Epidermal melanocyte (primary cell): ENCODE results near the gene DSCAM.

ENCODE experiments used
- DNase-seq: peaks from one replicate; pipeline ENCODE4 v3.0.0; 2011; ENCODE audit warnings: low spot score; ENCODE audit not compliant: insufficient read length

DSCAM gene

DNA sequence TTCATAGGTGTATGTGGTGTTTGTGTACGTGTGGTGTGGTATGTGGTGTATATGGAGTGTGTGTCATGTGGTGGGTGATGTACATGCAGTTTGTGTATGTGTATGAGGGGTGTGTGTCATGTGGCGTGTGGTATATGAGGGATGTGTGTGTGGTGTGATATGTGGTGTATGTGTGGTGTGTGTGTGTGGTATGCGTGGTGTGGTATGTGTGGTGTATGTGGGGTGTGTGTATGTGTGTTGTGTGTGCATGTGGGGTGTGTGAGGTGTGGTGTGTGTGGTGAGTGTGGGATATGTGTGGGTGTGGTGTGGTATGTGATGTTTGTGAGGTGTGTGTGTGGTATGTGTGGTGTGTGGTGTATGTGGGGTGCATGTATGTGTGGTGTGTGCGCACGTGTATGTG, 707.3 kb downstream of the DSCAM start:
- DNase-seq = no peak

DNA sequence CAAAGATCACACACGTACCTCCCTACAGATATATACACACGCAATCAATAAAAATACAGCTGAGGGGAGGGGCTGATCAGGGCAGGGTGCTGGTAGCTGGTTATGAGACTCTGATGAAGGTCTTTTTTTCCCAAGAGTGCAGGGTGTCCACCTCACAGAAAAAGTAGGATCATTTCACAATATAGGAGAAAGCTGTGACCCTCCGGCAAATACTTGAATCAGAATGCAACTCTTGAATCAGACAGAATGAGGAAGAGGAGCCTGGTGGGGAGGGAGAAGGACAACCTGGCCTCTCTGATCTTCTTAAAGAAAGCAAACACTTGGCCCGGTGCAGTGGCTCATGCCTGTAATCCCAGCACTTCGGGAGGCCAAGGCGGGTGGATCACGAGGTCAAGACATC, 710.4 kb downstream of the DSCAM start:
- DNase-seq = no peak

DNA sequence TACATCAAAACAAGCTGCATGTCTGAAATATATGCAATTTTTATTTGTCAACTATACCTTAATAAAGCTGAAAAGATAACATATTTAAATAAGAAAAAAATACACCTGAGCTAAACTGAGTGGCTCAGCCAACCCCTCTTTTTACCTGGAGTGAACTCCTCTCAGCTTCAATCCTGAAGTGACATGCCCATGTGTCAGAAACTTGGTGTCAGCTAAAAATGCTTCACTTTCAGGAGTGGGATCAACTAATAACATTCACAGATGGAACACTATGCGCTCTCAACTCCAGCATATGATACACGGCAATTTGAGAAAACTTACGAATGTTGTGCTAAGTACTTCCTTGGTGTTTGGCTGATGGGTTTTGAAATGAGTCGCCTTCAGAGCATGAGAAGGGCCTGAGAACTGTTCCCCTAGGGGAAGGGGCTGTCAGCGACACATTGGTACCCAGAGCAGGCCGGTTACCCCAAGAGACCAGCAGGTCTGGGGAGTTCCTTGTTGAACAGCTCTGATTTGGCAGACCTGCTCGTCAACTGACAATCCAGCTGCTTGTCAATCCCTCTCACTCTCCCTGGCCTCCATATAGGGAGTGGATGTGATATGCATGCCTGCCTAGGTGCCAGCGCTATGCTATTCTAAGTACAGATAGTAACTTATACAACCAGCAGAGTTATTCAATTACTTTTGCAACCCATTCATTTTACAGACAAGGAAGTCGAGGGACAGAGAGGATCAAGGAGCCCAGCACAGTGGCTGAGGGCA, 712.0 kb downstream of the DSCAM start:
- DNase-seq = no peak

DNA sequence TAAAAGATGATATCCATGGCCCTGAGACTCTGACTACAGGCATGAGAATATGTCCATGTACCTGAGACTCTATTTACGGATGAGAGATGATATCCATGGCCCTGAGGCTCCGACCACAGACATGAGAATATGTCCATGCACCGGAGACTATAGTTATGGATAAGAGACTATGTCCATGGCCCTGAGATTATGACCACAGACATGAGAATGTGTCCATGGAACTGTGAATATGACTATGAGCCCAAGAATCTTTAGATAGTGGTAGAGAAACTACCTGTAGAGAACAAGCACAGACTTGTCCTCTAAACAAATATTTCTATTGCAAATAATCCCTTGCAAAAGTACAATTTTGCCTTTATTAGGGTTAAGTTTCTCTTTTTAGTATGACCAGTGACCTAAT, 716.5 kb downstream of the DSCAM start:
- no peak for DNase-seq

DNA sequence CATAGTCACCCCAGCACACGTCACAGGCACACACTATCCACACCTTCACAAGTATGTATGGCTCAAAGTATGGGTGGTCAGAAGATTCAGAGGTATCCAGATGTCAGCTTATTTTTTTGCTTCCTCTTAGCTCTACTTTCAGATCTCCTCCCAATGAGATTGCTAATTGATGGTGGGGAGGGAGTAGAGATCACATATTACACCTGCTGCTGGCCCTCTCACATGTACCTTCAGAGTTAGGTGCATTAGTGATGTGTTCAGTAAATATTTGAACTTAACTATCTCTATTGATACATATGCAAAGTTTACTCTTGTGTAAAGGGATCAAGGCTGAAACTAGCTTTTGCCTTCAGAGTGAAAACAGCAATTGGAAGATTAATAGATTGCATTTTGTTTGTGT, 717.1 kb downstream of the DSCAM start:
- DNase-seq = no peak

DNA sequence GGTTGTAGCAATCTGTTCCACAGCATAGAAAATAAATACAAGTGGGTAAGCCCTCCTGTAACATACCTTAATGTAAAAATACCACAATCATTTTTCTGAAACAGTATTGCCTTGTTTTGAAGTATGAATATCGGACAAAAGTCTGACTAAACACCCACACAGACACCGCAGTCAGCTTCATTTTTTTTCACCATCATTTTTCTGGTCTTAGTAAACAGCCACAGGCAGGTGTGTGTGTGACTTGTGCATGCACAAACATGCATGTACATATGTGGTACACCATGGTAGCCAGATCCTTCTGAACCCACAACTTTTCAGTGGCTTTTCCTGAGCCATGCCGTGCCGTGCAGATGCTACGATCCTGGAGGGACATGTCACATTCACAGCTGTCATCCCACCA, 718.1 kb downstream of the DSCAM start:
- no peak for DNase-seq

DNA sequence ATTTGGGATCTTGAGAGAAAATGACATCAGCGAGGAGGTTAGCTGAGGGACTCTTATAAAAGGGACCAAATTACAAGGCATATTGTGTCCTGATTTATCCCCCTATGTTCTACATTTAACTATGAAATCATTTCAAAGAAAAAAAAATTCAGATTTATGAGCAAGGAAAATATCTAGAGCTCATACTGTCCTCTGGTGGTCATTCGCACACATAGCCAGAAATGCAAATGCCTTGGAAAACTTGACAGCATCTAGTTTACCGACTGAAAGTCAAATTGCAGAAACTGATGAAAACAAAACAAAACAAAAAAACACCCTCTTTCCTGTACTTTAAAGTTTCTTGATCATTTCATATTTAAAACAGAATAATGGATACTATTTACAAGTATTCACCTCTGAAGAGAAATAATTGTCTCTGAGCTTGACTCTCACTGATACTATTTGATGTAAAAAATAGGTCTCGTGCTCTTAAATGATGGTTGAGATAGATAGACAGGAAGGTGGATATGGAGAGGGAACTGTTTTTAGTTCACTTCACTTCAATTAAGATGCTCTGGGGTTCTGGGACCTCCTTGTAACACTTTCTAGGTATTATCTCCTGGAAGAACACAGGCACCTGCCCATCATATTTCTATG, 725.9 kb downstream of the DSCAM start:
- no peak for DNase-seq

DNA sequence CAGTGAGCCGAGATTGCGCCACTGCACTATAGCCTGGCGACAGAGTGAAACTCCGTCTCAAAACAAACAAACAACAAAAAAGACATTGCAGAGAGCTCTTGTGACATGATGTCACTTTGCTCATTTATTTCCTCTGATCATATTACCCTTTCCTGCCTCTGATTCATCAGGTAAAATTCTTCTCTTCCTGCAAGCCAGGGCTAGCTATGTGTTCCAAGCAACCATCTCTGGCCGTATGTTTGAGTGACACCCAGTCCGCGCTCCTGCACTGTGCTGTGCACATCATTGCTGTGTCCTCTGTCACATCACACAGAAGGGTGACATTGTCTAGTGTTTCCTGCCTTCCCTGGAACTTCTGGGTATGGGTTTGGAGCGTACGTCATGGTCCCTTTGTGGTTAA, 728.4 kb downstream of the DSCAM start:
- no peak for DNase-seq

DNA sequence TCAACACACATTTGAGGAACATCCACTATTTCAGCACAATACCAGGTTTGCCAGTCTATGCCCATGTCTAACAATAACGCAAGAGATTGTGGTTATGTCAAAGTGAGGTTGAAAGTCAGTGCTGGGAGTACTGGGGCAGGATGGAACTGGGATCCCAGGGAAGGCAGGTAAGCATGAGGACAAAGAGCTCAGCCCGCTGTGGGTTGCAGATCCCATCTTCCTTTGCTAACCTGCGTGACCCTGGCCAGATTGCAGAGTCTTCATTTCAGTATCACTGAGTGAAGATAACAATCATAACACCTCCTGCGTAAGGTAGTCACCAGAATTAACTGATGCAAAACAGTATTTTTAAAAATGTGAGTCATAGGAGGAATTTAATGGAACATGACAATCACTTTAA, 729.7 kb downstream of the DSCAM start:
- DNase-seq = no peak

DNA sequence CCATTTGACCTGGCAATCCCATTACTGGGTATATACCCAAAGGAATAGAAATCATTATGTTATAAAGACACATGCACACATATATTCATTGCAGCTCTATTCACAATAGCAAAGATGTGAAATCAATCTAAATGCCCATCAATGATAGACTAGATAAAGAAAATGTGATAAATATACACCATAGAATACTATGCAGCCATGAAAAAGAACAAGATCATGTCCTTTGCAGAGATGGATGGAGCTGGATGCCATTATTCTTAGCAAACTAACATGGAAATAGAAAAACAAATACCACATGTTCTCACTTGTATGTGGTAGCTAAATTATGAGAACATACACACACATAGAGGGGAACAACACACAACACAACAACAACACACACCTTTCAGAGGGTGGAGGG, 731.2 kb downstream of the DSCAM start:
- no peak for DNase-seq

DNA sequence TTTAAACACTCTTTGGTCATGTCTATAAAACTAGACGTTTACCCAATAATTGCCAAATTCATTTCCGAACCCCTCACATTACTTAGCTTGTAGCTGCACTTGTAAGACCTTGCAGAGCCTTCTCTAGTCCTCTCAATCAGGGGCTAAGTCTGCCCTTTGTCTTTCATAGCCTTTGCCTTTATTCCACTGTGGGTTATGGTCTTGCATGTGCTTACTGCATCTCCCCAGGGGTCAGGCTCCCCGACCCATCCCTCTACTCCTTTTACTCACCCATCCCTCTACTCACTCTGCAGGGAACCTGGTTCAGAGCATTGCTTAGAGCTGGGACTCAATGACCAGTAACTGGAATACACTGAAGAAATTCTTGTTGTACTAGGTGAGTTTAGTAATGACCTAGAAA, 744.3 kb downstream of the DSCAM start:
- no peak for DNase-seq

DNA sequence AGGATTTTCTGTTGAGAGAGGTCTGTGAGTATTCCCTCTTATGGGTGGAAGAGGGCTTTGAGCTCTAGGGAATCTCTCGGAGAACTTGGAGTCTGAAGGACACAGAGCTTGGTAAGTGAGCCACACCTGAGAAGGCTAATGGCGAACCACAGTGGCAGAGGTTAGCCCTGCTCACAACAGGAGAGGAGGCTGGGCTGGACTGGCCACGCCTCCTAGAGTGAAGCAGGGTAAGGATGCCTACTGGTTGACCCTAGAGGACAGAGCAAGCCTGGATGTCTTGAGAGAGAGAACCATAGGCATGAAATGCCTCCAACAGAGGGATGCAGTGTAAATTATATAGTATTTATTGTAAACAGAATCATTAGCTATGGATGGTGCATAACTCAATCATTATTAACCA, 747.1 kb downstream of the DSCAM start:
- DNase-seq = no peak

DNA sequence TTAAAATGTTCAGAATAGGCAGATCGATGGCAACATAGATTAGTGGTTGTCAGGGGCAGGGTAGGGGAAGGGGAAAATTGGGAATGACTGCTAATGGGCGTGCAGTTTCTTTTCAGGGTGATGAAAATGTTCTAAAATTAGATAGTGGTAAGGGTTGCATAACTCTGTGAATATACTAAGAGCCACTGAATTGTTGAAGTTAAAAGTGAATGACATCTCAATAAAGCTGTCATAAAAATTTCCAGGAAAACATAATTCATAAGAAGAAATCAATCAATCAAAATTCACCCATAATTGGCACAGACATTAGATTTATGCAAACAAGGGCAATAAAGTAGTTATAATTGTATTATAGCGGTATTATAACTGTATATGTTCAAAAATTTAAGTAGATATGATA, 751.5 kb downstream of the DSCAM start:
- DNase-seq = no peak

DNA sequence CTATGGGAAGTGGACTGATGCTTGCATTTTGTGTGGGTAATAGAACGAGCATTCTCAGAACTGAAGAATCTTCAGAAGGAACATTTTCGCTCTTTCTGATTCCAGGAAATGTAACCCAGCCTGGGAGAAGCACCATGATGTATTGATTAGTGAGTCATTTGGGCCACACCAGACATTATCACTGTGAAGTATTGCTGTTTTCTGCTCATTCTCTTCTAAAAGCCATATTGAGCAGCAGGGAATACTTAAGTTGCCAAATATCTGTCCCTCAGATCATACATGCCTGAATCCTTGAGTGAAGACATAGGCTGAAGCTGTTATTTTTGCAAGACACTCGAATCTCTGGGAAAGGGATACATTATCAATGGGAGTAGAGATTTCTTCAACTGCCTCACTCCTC, 766.6 kb downstream of the DSCAM start:
- DNase-seq = no peak

DNA sequence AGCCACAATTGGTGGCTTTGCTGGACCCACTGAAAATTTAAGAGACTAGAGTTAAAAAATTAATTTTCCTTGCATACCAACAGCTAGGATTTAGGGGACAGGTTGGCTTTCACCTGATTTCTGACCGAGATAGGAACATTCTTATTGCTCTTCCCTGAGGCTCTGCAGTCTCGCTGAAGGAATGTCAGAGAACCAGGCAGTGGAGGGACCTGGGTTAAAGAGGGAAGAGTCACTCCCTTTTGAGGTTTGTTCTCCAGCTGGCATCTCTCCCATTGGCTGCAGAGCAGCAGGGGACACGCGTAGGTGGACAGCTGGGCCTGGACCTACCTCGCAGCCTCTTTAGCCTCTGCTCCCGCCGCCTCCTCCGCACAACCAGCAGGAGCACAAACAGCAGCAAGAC, 772.2 kb downstream of the DSCAM start:
- no peak for DNase-seq

DNA sequence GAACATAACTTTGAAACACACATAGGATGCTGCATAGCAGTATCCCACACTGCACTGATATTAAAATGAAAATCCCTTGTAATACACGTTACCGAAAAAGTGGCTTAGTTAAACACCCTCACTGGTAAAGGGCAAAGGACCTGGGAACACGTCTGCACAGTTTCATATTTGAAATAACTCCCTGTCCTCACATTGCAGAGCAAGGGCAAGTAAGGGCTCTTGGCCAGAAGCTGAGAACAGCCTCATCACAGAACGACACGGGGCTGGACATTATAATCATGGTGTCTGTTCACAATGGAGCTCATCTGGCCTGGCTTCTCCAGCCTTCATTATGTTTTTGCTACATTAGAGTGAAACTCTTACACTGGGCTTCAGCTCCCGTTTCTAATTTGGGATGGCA, 772.8 kb downstream of the DSCAM start:
- no peak for DNase-seq

DNA sequence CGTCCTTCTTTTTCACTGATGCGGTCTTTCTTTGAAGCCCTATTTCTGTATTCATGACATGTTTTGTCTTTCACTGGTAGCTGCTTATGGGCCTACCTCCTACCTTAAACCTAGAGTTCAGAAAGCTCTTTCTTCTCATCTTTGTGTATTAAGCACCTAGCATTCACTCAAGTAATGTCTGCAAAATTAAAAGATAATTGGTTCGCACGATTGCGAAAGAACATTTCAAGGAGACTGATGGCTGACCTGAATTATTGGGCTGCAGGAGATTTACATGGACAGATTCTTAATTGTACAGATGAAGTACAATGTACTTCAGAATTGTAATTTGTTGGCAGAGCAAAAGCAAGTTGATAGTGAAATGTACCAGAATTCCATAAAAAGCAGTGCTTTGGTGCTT, 773.3 kb downstream of the DSCAM start:
- DNase-seq = no peak

DNA sequence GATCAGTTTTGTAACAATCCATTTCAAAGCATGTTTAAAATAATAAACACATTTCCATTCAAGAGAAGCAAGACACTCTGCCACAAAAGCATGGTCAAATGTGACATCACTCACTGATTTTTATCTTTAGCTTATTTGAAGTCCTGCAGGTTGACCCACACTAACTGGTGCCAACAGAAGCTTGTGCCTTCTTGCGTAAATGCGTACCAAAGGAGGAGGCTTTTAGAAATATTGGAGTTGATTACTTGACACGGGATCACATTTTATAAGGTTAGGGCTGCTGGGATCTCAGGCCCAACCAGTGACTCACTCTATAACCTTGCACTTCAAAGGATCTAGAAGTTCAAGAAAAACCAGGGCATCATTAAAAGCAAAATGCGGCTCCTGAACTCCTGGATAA, 776.1 kb downstream of the DSCAM start:
- DNase-seq = no peak

DNA sequence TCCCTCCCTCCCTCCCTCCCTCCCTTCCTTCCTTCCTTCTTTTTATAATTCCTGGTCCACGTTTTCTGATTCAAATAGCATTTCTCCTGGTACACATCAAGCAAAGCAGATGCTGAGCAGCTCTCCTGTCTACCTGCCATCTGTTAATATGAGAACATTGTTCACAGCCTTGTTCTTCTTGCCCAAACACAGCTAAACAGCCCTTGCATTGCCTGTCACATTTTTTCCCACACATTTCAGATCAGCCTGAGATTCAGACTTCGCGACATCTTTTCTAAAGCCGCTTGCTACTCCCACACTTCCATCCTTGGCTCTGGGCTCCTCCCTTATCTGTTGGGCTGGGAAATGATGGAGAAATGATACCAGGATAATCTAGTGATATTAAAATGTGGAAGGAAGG, 779.2 kb downstream of the DSCAM start:
- DNase-seq = no peak

DNA sequence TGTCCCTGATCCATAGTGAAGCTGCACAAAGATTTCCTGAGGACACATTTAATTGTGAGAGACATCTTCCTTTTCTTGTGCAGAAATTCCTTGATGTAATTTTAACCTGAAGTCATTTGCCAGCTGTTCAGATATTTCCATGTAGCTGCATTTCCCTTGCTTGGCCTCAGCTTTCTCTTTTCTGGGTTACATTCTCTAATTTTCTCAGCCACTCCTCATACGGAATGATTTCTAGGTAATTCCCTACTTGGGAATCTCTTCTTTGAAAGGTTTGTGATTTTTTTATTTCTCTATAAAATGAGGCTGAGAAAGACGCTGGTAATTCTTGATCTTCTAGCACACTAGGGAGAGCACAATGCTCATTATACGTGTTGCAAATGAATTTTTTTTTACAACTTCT, 780.7 kb downstream of the DSCAM start:
- no peak for DNase-seq

DNA sequence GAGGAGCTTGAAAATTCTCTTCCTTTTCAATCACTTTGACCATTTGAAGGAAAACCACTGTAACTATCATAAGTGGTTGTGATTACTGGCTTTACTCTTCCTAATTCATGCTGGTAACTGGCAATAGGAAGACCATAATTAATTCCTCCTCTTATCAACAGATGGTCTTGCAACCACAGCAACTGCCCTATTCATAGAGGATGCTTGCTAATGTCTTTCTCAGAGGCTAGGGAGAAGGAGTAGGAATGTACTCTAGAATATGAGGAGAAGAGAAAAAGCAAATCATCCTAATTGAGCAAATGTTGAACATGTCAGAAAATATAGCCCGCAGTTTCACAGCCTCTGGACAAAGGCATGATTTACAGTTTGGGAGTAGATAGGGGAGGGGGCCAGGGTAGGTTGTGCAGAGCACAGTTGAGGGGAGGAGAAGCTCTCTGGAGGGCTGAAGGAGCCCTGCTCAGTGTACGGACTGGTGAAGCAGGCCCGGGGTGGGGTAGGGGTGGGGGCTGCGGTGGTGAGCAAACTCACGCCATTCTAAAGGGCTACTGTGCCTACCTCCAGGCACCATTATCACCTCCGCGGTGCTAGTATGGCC, 786.8 kb downstream of the DSCAM start:
- no peak for DNase-seq

DNA sequence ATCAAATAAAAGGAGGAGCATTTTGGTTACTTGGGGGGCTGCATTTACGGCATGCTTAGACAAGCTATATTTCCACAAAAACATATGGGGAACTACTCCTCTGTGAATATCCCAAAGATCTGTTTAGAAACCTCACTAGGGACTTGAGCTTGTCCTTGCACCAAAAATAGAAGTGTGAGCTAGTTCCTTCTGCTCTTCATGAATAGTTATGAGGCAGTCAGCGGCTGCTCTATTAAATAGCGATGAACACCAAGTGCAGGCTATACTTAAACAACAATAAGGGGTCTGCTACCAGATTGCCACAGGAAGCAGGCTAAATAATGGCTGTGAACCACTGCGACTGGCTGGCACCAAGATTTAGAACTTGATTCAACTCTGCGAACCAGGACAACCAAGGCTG, 789.6 kb downstream of the DSCAM start:
- DNase-seq = no peak

DNA sequence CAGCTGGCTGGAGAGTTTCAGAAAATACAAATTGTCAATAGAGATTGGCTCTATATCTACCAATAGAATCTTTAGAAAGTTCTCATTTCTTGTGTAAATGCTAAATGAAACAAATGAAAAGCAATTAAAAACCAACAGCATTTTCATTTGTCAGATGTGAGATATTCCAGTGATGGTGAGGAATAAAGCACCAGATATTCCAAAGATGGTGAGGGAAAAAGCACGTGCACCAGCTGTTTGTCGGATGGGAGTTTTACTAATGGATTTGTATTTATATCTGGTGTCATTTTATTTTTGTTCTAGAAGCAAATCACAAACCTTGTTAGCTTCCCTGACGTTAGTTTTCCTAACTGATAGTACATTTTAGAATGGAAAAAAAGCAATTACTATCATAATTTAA, 790.9 kb downstream of the DSCAM start:
- no peak for DNase-seq
